Suprapubic skin (tissue), 4 donors: ENCODE data around the gene QKI.

Experiments used
- EP300 ChIP-seq: sonication (generic); formaldehyde crosslinking; IDR thresholded peaks from one replicate; pipeline ENCODE4 v1.6.1; 2017; ENCODE audit warnings: antibody characterized with exemption
- POLR2A ChIP-seq, 2 donors: fragments of 450-650 bp; IDR thresholded peaks; one replicate each; pipeline ENCODE4 v1.6.1; 2017; ENCODE audit warnings: antibody characterized with exemption in 2 of 2, mild to moderate bottlenecking in 2 of 2, moderate library complexity in 2 of 2
- POLR2AphosphoS5 ChIP-seq, 3 donors: sonication (generic); formaldehyde crosslinking; IDR thresholded peaks; one replicate each; pipeline ENCODE4 v1.6.1; 2017; ENCODE audit warnings: antibody characterized with exemption in 3 of 3
- TF ChIP-seq, protein P1 (sequence below), 2 donors: fragments of 200-600 bp in 1 of 2; fragments of 450-650 bp in 1 of 2; sonication (generic) in 1 of 2; IDR thresholded peaks; one replicate each; pipeline ENCODE4 v1.5.1; 2016 to 2019; ENCODE audit warnings: antibody characterized with exemption in 2 of 2, mild to moderate bottlenecking in 1 of 2, moderate library complexity in 1 of 2

DNA sequence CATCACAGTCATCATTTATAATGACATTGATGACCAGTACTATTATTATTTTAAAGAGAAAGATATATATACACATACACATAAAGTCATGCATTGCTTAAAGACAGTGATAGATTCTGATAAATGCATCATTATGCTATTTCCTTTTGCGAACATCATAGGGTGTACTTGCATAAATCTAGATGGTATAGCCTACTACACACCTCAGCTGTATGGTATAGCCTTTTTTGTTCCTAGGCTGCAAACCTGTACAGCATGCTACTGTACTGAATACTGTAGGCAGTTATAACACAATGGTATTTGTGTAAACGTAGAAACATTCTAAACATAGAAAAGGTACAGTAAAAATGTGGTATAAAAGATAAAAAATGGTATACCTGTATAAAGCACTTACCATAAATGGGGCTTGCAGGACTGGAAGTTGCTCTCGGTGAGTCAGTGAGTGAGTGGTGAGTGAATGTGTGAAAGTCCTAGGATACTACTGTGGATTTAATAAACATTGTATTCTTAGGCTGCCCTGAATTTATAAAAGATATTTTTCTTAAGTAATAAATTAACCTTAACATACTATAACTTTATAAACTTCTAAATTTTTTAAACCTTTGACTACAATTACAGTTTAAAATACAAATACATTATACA, 23.9 kb downstream of the QKI start:
- TF ChIP-seq, protein P1, sequence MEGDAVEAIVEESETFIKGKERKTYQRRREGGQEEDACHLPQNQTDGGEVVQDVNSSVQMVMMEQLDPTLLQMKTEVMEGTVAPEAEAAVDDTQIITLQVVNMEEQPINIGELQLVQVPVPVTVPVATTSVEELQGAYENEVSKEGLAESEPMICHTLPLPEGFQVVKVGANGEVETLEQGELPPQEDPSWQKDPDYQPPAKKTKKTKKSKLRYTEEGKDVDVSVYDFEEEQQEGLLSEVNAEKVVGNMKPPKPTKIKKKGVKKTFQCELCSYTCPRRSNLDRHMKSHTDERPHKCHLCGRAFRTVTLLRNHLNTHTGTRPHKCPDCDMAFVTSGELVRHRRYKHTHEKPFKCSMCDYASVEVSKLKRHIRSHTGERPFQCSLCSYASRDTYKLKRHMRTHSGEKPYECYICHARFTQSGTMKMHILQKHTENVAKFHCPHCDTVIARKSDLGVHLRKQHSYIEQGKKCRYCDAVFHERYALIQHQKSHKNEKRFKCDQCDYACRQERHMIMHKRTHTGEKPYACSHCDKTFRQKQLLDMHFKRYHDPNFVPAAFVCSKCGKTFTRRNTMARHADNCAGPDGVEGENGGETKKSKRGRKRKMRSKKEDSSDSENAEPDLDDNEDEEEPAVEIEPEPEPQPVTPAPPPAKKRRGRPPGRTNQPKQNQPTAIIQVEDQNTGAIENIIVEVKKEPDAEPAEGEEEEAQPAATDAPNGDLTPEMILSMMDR (IDR thresholded peaks at IDR 0.05), result no peak
- TF ChIP-seq POLR2A (IDR thresholded peaks at IDR 0.05) (no peak), EP300 (no peak), POLR2AphosphoS5 (IDR thresholded peaks at IDR 0.05) (no peak)
